DND-41 (cell line): Measurements from ENCODE around the gene CCNA2.

Source experiments
- CTCF ChIP-seq: IDR thresholded peaks from 2 replicates; pipeline ENCODE4 v1.5.1; 2012; ENCODE audit warnings: borderline replicate concordance, low read length, moderate library complexity, mild to moderate bottlenecking; ENCODE audit not compliant: poor library complexity, severe bottlenecking; ENCODE audit errors: extremely low read depth
- EZH2 ChIP-seq: IDR thresholded peaks from 3 replicates; pipeline ENCODE4 v1.6.1; 2012; ENCODE audit warnings: borderline replicate concordance, low read depth, mild to moderate bottlenecking, moderate library complexity, low read length, inconsistent platforms; ENCODE audit not compliant: severe bottlenecking

DNA sequence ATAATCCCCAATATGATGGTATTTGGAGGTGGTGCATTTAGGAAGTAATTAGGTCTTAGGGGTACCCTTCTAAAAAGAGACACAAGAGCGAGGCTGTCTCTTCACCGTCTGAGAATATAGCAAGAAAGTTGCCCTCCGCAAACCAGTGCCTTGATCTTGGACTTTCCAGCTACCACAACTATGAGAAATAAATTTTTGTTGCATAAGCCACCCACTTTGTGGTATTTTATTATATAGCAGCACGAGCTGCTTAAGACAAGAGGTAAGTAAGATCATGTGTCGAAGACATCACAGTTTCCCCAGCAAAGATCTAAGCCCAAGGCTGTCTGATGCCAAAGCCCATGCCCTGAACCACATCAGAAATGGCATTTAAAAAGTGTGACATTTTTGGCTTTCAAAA lies 32.2 kb downstream of the CCNA2 start:
- no peak for TF ChIP-seq EZH2
- no peak for TF ChIP-seq CTCF
